HFF-Myc (cell line): ENCODE measurements around the gene FNTB.

Source experiments
- DNase-seq: peaks from one replicate; pipeline ENCODE4 v3.0.0-alpha.2; 2011; ENCODE audit warnings: low read depth; ENCODE audit errors: extremely low read depth
- H3K4me3 ChIP-seq: replicated peaks from 2 replicates; pipeline ENCODE4 v1.5.1; 2011; ENCODE audit warnings: low read depth, mild to moderate bottlenecking, control low read depth, low read length
- TF ChIP-seq, protein P1 (sequence below): IDR thresholded peaks from 2 replicates; pipeline ENCODE4 v1.5.1; 2012; ENCODE audit warnings: mild to moderate bottlenecking, low read depth, low read length, control low read depth; ENCODE audit errors: missing control alignments

The FNTB gene

DNA sequence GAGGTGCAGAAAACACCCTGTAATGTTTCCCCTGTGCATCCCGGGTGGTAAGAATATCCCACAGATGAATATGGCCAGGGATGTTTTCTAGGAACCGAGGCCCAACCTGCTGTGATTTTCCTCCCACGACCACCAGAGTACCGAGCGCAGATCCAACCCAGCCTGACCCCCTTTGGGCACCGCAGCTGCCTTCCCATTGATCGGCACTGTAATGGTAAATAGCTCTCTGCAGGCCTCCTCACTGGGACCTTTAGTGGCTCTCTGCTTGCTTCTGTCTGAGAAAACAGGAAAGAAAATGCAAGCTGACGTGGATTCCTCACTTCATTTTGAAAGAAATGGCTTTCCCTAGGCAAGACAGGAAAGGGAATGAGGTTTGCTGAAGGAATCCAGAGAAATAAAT is 12.1 kb upstream of the FNTB start:
- DNase-seq = no peak
- TF ChIP-seq, protein P1, sequence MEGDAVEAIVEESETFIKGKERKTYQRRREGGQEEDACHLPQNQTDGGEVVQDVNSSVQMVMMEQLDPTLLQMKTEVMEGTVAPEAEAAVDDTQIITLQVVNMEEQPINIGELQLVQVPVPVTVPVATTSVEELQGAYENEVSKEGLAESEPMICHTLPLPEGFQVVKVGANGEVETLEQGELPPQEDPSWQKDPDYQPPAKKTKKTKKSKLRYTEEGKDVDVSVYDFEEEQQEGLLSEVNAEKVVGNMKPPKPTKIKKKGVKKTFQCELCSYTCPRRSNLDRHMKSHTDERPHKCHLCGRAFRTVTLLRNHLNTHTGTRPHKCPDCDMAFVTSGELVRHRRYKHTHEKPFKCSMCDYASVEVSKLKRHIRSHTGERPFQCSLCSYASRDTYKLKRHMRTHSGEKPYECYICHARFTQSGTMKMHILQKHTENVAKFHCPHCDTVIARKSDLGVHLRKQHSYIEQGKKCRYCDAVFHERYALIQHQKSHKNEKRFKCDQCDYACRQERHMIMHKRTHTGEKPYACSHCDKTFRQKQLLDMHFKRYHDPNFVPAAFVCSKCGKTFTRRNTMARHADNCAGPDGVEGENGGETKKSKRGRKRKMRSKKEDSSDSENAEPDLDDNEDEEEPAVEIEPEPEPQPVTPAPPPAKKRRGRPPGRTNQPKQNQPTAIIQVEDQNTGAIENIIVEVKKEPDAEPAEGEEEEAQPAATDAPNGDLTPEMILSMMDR = no peak
- H3K4me3 ChIP-seq = no peak overlapping the region

DNA sequence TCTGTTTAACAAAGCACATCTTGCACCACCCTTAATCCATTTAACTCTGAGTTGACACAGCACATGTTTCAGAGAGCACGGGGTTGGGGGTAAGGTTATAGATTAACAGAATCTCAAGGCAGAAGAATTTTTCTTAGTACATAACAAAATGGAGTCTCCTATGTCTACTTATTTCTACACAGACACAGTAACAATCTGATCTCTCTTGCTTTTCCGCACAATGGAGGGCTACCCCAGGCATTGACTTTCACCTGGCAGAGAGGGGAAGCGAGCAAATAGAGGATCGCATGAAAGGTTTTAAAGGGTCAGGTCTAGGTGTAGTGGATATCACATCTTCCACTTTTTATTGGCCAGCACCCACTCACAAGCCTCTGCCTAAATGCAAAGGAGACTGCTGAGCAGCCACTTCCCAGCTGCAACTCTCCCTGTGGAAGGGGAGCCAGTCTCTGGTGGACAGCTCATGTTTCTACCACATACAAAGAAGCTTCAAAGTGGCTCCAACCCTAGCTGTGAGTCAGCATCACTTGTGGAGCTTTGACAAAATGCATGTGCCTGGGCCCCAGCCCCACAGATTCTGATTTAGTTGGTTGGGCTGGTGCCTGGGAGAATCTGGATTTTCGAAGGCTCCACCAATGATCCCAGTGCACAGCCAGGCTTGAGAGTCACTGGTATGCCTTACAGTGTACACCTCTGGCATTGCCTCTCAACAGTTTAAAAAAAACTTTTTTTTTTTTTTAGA is 7.2 kb upstream of the FNTB start:
- DNase-seq = no peak
- TF ChIP-seq, protein P1 = no peak
- no peak overlapping the region for H3K4me3 ChIP-seq

DNA sequence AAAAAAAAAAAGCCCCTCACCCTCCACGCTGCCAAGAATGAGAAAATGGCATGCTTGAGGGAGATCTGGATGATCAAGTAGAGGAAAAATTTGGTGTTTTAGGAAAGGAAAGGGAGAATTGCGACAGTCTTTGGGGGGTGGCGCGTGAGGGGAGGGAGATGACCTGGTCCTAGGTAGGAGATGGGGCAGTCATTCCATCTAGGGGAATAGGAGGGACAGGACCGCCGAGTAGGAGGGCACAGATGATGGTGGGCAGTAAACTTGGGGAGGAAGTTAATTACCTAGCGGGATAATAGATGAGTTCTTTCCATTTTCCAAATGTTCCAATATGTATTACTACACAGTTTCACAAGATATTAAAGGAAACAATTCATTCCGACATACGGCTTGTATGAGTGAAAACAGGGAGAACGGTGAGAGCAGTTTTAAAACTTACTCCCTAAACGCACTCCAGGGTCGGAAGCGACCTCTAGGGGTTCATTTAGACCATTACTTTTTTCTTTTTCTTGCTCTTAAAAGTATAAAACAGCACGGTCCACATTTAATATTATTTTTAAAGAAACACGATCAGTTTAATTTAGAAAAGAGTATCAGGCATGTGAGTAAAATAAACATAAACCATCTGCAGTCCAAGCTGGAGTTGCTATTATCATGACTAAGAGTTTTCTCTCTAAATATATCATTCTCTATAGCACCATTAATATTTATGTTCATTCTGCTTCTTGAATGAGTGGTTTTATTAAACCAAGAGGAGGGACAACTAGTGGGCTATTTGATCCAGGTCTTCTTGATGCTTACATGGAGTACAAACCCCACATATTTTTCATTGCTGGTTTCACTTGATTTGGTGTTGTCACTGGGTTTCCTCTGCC is 3.0 kb upstream of the FNTB start:
- TF ChIP-seq, protein P1 = peak; percentile 57
- no peak overlapping the region for H3K4me3 ChIP-seq
- DNase-seq = peak; percentile 22

DNA sequence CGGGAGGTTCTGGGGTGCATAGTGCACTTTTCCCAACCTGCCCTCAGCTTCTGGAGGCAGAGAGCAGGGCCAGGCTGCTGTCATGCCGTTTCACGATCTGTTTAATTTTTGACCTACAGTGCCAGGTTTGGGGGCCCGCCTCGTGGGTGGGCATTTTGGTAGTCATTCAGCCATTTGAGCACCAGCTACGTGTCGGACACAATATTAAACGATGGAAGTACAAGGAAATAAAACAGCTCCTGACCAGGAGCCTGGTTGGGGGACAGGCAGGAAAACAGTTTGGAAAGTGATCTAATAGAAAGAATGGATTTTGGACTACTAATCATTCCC is 708 bp downstream of the FNTB start:
- peak overlapping the region; percentile 80 for H3K4me3 ChIP-seq
- TF ChIP-seq, protein P1 = no peak
- DNase-seq = no peak

DNA sequence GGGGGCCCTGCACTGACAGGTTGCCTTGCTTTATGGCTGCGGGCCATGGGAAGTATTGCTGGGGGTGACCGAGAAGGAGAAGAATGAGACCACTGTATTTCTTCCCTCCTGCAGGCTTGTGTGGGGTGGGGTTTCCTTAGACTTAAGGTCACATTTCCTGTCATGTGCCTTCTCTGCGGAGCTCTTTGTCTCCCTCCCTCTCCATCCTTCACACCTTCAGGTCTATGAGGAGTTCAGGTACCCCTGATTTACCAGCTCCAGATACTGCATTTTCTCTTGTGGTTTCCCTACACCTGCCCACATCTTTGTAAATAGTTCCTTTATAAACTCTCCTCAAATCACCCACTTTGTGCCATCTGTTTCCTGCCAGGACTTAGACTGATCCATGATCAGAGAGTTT is 3.6 kb downstream of the FNTB start:
- TF ChIP-seq, protein P1 = no peak
- no peak for DNase-seq
- no peak overlapping the region for H3K4me3 ChIP-seq

DNA sequence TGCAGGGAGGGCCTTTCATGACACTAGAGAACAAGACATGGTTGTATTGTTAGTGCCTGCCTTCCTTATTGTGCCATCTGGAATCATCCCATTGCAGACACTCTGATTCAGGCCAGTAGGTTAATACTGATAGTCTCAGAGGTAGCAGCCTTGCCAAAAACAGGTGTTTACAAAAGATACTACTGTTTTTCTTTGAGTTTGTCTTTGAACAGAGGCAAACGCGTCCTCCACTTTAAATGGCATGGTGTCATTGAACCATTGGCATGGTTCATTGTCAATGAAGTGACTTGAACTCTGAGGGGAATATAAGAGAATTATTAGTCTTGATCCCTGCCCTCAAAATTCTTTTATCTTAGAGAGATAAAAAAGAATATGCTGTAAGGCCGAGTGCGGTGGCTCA is 4.2 kb downstream of the FNTB start:
- no peak for DNase-seq
- H3K4me3 ChIP-seq = no peak overlapping the region
- TF ChIP-seq, protein P1 = no peak
